Coronary artery (tissue), 2 donors: ENCODE data around the gene RNF141.

Source experiments
- DNase-seq: peaks from one replicate; pipeline ENCODE4 v3.0.0-alpha.2; 2017; ENCODE audit warnings: low spot score
- H3K27ac ChIP-seq, 2 donors: fragments of 200-600 bp; sonication (generic); one replicate each; pipeline ENCODE4 v1.5.1; 2016 to 2019
- H3K4me3 ChIP-seq: fragments of 200-600 bp; sonication (generic); 2 replicates; pipeline ENCODE4 v1.5.1; 2016; ENCODE audit warnings: mild to moderate bottlenecking, moderate library complexity
- CTCF ChIP-seq: fragments of 200-600 bp; sonication (generic); IDR thresholded peaks from one replicate; pipeline ENCODE4 v1.5.1; 2019; ENCODE audit warnings: antibody characterized with exemption

RNF141 gene

DNA sequence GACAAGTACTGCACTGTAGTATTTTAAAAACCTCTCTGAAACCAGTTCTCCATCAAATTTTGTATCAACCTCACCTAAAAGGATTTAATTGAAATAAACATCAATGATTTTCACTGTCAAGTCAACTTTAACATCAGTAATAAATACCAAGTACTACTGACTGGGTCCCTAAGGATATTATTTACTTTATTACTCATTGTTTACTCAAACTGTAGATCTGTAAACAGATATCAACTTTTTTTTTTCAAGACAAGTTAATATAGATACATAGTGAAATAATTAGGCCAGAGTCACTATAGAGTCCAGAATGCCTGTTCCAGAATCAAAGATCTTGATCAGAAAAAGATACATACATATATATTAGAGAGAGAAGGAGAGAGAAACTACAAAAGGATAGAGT lies 1.6 kb downstream of the RNF141 start:
- DNase-seq, result no peak
- no peak for TF ChIP-seq CTCF
- Histone ChIP-seq H3K27ac (peak overlapping the region; percentile 48 to 91), H3K4me3 (no peak overlapping the region)

DNA sequence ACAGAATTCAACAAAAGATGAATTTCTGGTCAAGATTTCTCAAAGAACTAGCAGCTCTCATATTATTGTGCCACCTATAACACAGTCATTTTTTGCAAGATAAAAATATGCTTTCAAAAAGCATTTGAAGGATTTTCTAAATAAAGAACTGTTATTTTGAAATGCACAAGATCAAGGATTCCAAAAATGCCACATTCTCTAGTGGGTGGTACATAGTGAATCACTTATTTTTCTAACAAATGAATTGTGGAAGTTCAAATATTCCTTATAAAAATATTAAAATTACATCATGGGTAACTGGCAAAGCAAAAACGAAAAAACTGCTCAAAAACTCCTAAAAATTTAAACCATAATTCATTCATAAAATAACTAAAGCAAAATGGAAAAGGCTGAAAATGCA lies 2.1 kb downstream of the RNF141 start:
- no peak for TF ChIP-seq CTCF
- Histone ChIP-seq H3K4me3 (no peak overlapping the region), H3K27ac (peak overlapping the region; percentile 66 to 91)
- no peak for DNase-seq

DNA sequence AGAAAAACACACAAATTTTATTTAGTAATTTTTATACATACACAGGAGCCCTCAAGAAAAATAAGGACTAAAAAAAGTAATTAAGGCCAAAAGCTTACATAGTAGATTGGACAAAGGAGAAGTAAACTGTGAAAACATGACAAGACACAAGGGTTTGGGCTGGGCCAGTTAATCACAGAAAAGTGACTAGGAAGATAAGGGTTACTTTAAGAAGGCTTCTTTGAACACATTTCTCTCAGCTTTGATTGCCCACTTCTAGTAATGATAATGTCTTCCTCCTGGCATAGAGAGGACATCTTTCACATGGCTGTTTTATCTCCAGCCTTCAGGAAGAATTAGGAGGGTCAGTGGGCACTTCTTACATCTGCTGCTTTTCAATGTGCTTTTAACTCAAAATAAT lies 3.4 kb downstream of the RNF141 start:
- no peak for TF ChIP-seq CTCF
- no peak overlapping the region for H3K4me3 ChIP-seq
- DNase-seq, result no peak
- H3K27ac ChIP-seq, result peak overlapping the region in 1 of 2 donors; percentile 66

- no peak for DNase-seq
- TF ChIP-seq CTCF, result no peak
- Histone ChIP-seq H3K27ac (no peak overlapping the region), H3K4me3 (no peak overlapping the region)
Observed at GRCh38 chr11:10534316-10534715, 6.7 kb downstream of the RNF141 start.

- Histone ChIP-seq H3K4me3 (no peak overlapping the region), H3K27ac (no peak overlapping the region)
- TF ChIP-seq CTCF, result no peak
- no peak for DNase-seq
Observed at GRCh38 chr11:10533323-10533722, 7.7 kb downstream of the RNF141 start.

- no peak for DNase-seq
- TF ChIP-seq CTCF, result no peak
- H3K4me3 ChIP-seq, result no peak overlapping the region
- no peak overlapping the region for H3K27ac ChIP-seq
Observed at GRCh38 chr11:10532526-10532925, 8.5 kb downstream of the RNF141 start.

DNA sequence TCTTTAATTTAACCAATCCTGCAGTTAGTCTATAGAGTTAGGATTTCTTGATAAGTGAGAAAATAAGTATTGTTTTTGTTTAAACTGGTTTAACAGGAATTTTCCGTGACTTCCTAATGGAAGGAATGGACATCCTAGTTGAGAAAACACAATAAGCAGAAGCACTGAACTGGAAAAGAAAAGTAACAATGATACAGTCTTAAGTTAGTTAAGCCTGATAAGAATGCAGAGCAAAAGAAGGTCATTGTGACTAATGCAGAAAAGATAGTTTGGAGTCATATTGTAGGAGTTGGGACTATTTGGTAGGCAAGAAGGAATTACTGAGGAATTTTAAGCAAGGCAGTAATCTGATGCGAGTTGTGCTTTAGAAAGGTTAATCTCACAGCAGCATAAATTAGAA lies 11.7 kb downstream of the RNF141 start:
- no peak for DNase-seq
- TF ChIP-seq CTCF, result no peak
- no peak overlapping the region for H3K27ac ChIP-seq
- H3K4me3 ChIP-seq, result no peak overlapping the region
